ENCODE measurements around the gene IMMP2L. TPM values are rescaled to one million over a fixed set of nuclear protein-coding genes. Genes with fewer than 3 reads are reported as not detected.

Gene IMMP2L
- total and polyA plus RNA-seq, 2 of the 8 experiments (the other 6 are each of a cell fraction or from before 2014, with no cell fraction given) = 2.3 to 10.1 TPM

DNA sequence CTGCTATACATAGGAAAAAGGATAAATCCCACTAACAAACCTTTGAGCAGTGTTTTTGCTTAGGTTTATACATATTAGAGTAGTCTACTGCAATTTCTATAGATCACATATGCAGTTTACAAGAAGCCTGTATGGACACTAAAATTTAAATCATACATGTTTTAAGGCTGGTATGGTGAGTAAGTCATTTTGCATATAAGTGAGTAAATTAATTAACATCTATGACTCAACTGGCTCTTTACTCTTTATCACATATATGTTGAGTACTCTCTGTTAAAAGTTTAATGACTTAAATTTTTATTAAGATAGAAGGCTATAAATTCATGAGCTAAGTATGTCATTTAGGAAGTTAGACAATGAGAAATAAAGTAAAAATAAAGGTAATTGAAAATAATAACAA lies 402.0 kb downstream of the IMMP2L start:
- Histone ChIP-seq H4K20me1 (replicated peaks in 1 of 2; ENCODE audit: control insufficient read depth in 1 of 2, insufficient read depth in 2 of 2, low read length in 2 of 2) (no peaks in the 10 kb centered on the region), H3K18ac (ENCODE audit: extremely low read depth, low read length) (no peak overlapping the region), H3K79me1 (ENCODE audit: low read depth, low read length) (no peaks in the 10 kb centered on the region), H3K79me2 (ENCODE audit: control insufficient read depth in 1 of 2, insufficient read depth in 2 of 2, low read length in 2 of 2) (no peaks in the 10 kb centered on the region), H2BK12ac (ENCODE audit: low read depth, low read length) (no peak overlapping the region), H3K56ac (replicated peaks; ENCODE audit: insufficient read length, low read depth, low read length) (no peak overlapping the region), H3K27ac (ENCODE audit: low read depth, low read length) (no peak overlapping the region), H3K9me3 (ENCODE audit: insufficient read depth in 2 of 2, low read depth in 1 of 2, low read length in 1 of 2) (no peaks in the 10 kb centered on the region), H3K4ac (replicated peaks; ENCODE audit: insufficient read length, low read depth, low read length) (no peak overlapping the region), H3K4me1 (replicated peaks in 1 of 4; ENCODE audit: control insufficient read depth in 3 of 4, insufficient read depth in 4 of 4, low read length in 3 of 4) (no peaks in the 10 kb centered on the region), H3K4me3 (ENCODE audit: extremely low read depth in 1 of 4, insufficient read depth in 2 of 4, low read depth in 3 of 4, low read length in 4 of 4) (no peak overlapping the region), H3K23me2 (ENCODE audit: low read depth, low read length) (no peaks in the 10 kb centered on the region; the same call in 1 of the 2 replicates), H2AFZ (ENCODE audit: low read length) (no peak overlapping the region), H4K5ac (ENCODE audit: insufficient read length, low read depth, low read length) (no peak overlapping the region), H2AK5ac (ENCODE audit: low read depth, low read length) (no peak overlapping the region), H3K36me3 (ENCODE audit: control insufficient read depth in 2 of 4, insufficient read depth in 4 of 4, low read length in 3 of 4) (no peaks in the 10 kb centered on the region), H2BK20ac (ENCODE audit: low read length) (no peak overlapping the region), H3K4me2 (ENCODE audit: insufficient read depth in 1 of 2, low read depth in 2 of 2, low read length in 2 of 2) (no peak overlapping the region), H3K23ac (ENCODE audit: insufficient read length) (no peak overlapping the region), H4K91ac (replicated peaks; ENCODE audit: insufficient read length, low read length) (no peak overlapping the region), H3K14ac (ENCODE audit: insufficient read length) (no peak overlapping the region), H3K27me3 (replicated peaks in 1 of 4; ENCODE audit: control insufficient read depth in 3 of 4, extremely low read depth in 1 of 4, insufficient read depth in 3 of 4, low read length in 3 of 4) (no peaks in the 10 kb centered on the region), H4K8ac (ENCODE audit: extremely low read depth, insufficient read depth, low read length) (no peak overlapping the region), H3K9ac (replicated peaks in 1 of 4; ENCODE audit: extremely low read depth in 1 of 4, low read depth in 3 of 4, low read length in 3 of 4) (no peak overlapping the region), H2BK15ac (ENCODE audit: low read length) (no peak overlapping the region), H2BK120ac (replicated peaks; ENCODE audit: low read depth, low read length) (no peak overlapping the region), H2BK5ac (ENCODE audit: low read depth, low read length) (no peak overlapping the region)
- ChIA-PET CTCF (ENCODE audit: partially characterized antibody) (no interaction called here), POLR2A (ENCODE audit: partially characterized antibody) (no interaction called here)
- DNase-seq (ENCODE audit: low read depth in 1 of 2, low spot score in 2 of 2) (no peak), FAIRE-seq (no peak)
- TF ChIP-seq POU5F1 (IDR thresholded peaks at IDR 0.05; ENCODE audit: low read depth, low read length) = no peak
- TF ChIP-seq JUND (IDR thresholded peaks at IDR 0.05; ENCODE audit: low read length) = no peak
- TF ChIP-seq RXRA (IDR thresholded peaks at IDR 0.05; ENCODE audit: insufficient read depth, low read depth, low read length) = no peak
- TF ChIP-seq CBX8 (IDR thresholded peaks at IDR 0.05; ENCODE audit: borderline replicate concordance, low read depth, low read length) = no peak
- TF ChIP-seq EP300 (IDR thresholded peaks at IDR 0.05; ENCODE audit: borderline replicate concordance in 1 of 2, low read depth in 2 of 2, low read length in 2 of 2) = no peak
- TF ChIP-seq CBX5 (IDR thresholded peaks at IDR 0.05; ENCODE audit: low read depth, low read length) = no peak
- TF ChIP-seq, protein P1, sequence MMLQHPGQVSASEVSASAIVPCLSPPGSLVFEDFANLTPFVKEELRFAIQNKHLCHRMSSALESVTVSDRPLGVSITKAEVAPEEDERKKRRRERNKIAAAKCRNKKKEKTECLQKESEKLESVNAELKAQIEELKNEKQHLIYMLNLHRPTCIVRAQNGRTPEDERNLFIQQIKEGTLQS (IDR thresholded peaks at IDR 0.05; ENCODE audit: insufficient read depth, low read depth, low read length) = no peak
- no peak for TF ChIP-seq SIX5 (IDR thresholded peaks at IDR 0.05; ENCODE audit: low read depth, low read length)

Data from H1 (cell line).